ENCODE results near the gene IGSF23.
A peak's percentile ranks its signal among the peaks of the same experiment; 100 is the strongest.
"Not testable (repeated sequence)": the region's sequence is repeated elsewhere in the genome, so short reads cannot be mapped to it uniquely, and the experiment has no call there.

Gene IGSF23

GRCh38 chr19:44634058-44634457, 20.7 kb downstream of the IGSF23 start:
- DNase-seq; in situ Hi-C loops (cut with MboI; ENCODE audit: low pct_unique_long_range_greater_than_20kb, low sequenced_read_pairs): not testable (repeated sequence)

- no peak for DNase-seq
- in situ Hi-C loops (cut with MboI; ENCODE audit: low pct_unique_long_range_greater_than_20kb, low sequenced_read_pairs): no loop called here
Observed at GRCh38 chr19:44634785-44635184, 21.4 kb downstream of the IGSF23 start.

- in situ Hi-C loops (cut with MboI; ENCODE audit: low pct_unique_long_range_greater_than_20kb, low sequenced_read_pairs): no loop called here
Observed at GRCh38 chr19:44635581-44636438, 22.4 kb downstream of the IGSF23 start.

GRCh38 chr19:44636439-44637389, 23.4 kb downstream of the IGSF23 start:
- in situ Hi-C loops (cut with MboI; ENCODE audit: low pct_unique_long_range_greater_than_20kb, low sequenced_read_pairs): no loop called here

More at GRCh38 chr19:44635581-44636438, 22.4 kb downstream of the IGSF23 start:
- peak; percentile 84 for DNase-seq

GRCh38 chr19:44637390-44637764, 24.0 kb downstream of the IGSF23 start:
- in situ Hi-C loops (cut with MboI; ENCODE audit: low pct_unique_long_range_greater_than_20kb, low sequenced_read_pairs): no loop called here
- no peak for DNase-seq

More at GRCh38 chr19:44636439-44637389, 23.4 kb downstream of the IGSF23 start:
- no peak for DNase-seq

- in situ Hi-C loops (cut with MboI; ENCODE audit: low pct_unique_long_range_greater_than_20kb, low sequenced_read_pairs): loop anchor here (10.0 kb wide), 1 partner anchor 46 kb away; no protein-coding TSS in a partner anchor
- DNase-seq: no peak
Observed at GRCh38 chr19:44640518-44640917, 27.2 kb downstream of the IGSF23 start.

- DNase-seq: no peak
- in situ Hi-C loops (cut with MboI; ENCODE audit: low pct_unique_long_range_greater_than_20kb, low sequenced_read_pairs): loop anchor here (10.0 kb wide), 1 partner anchor 47 kb away; no protein-coding TSS in a partner anchor
Observed at GRCh38 chr19:44641501-44642265, 28.3 kb downstream of the IGSF23 start.

GRCh38 chr19:44642377-44642776, 29.0 kb downstream of the IGSF23 start:
- in situ Hi-C loops (cut with MboI; ENCODE audit: low pct_unique_long_range_greater_than_20kb, low sequenced_read_pairs): loop anchor here (10.0 kb wide), 1 partner anchor 48 kb away; no protein-coding TSS in a partner anchor
- DNase-seq: no peak

- DNase-seq: peak; percentile 79
- in situ Hi-C loops (cut with MboI; ENCODE audit: low pct_unique_long_range_greater_than_20kb, low sequenced_read_pairs): loop anchor here (10.0 kb wide), 1 partner anchor 49 kb away; no protein-coding TSS in a partner anchor
Observed at GRCh38 chr19:44643605-44644401, 30.4 kb downstream of the IGSF23 start, which contains the start of gene PVR. TSS of gene PVR (plus strand) at chr19:44643910. CDS start at chr19:44644097, 187 bp downstream.

GRCh38 chr19:44644402-44645016, 31.1 kb downstream of the IGSF23 start:
- DNase-seq: peak; percentile 69
- in situ Hi-C loops (cut with MboI; ENCODE audit: low pct_unique_long_range_greater_than_20kb, low sequenced_read_pairs): loop anchor here (10.0 kb wide), 1 partner anchor 50 kb away; no protein-coding TSS in a partner anchor

GRCh38 chr19:44645407-44646048, 32.2 kb downstream of the IGSF23 start:
- in situ Hi-C loops (cut with MboI; ENCODE audit: low pct_unique_long_range_greater_than_20kb, low sequenced_read_pairs): loop anchor here (10.0 kb wide), 1 partner anchor 51 kb away; no protein-coding TSS in a partner anchor
- DNase-seq: peak; percentile 29

GRCh38 chr19:44646049-44646416, 32.7 kb downstream of the IGSF23 start:
- in situ Hi-C loops (cut with MboI; ENCODE audit: low pct_unique_long_range_greater_than_20kb, low sequenced_read_pairs): loop anchor here (10.0 kb wide), 1 partner anchor 51 kb away; no protein-coding TSS in a partner anchor
- DNase-seq: no peak

GRCh38 chr19:44647144-44647543, 33.8 kb downstream of the IGSF23 start:
- DNase-seq: no peak
- in situ Hi-C loops (cut with MboI; ENCODE audit: low pct_unique_long_range_greater_than_20kb, low sequenced_read_pairs): loop anchor here (10.0 kb wide), 1 partner anchor 52 kb away; no protein-coding TSS in a partner anchor

GRCh38 chr19:44648631-44649251, 35.4 kb downstream of the IGSF23 start:
- in situ Hi-C loops (cut with MboI; ENCODE audit: low pct_unique_long_range_greater_than_20kb, low sequenced_read_pairs): loop anchor here (10.0 kb wide), 1 partner anchor 54 kb away; no protein-coding TSS in a partner anchor
- DNase-seq: no peak

- in situ Hi-C loops (cut with MboI; ENCODE audit: low pct_unique_long_range_greater_than_20kb, low sequenced_read_pairs): loop anchor here (10.0 kb wide), 1 partner anchor 55 kb away; no protein-coding TSS in a partner anchor
- DNase-seq: no peak
Observed at GRCh38 chr19:44649578-44650145, 36.3 kb downstream of the IGSF23 start.

- in situ Hi-C loops (cut with MboI; ENCODE audit: low pct_unique_long_range_greater_than_20kb, low sequenced_read_pairs): no loop called here
Observed at GRCh38 chr19:44653343-44653742, 40.0 kb downstream of the IGSF23 start.

More at GRCh38 chr19:44653343-44653742, 40.0 kb downstream of the IGSF23 start:
- DNase-seq: no peak
